IMR-90 (cell line): ENCODE data around the gene CUBN. TPM values are rescaled to one million over a fixed set of nuclear protein-coding genes. Genes with fewer than 3 reads are reported as not detected.

ENCODE experiments used
- ATAC-seq: fragments of 200-7000 bp; cut with Tn5 transposase; 2 replicates; pipeline ENCODE4 v1.9.1; 2020; ENCODE audit warnings: low read depth, mild to moderate bottlenecking, moderate library complexity
- BruUV-seq: library from RNA; stranded (reverse); fragments of 400-500 nt; replicated peaks from 2 replicates; lab custom pipeline; 2021; lab: Mats Ljungman, UMichigan
- CTCF ChIA-PET: fragments of 300-600 bp; formaldehyde crosslinking; extraction: SDS; loops from one replicate; lab custom pipeline; 2021; ENCODE audit warnings: antibody characterized with exemption; lab: Yijun Ruan, JAX
- POLR2A ChIA-PET: fragments of 300-600 bp; sonication (Branson Sonifier 250); formaldehyde crosslinking; loops from one replicate; lab custom pipeline; 2022; ENCODE audit warnings: antibody characterized with exemption; ENCODE audit not compliant: unreplicated experiment; lab: Charles Lee
- DNase-seq: peaks from one replicate; pipeline ENCODE4 v3.0.0; 2013
- H2AFZ ChIP-seq: replicated peaks from 2 replicates; pipeline ENCODE3; 2013; ENCODE audit warnings: low read length, mild to moderate bottlenecking; ENCODE audit not compliant: poor library complexity
- H2AK5ac ChIP-seq: 2 replicates; pipeline ENCODE4 v1.6.1; 2013; ENCODE audit warnings: low read depth, low read length, inconsistent platforms
- H2AK9ac ChIP-seq: replicated peaks from 2 replicates; pipeline ENCODE3; 2013; ENCODE audit warnings: mild to moderate bottlenecking, low read depth, low read length, moderate library complexity; ENCODE audit not compliant: poor library complexity
- H2BK120ac ChIP-seq: 2 replicates; pipeline ENCODE4 v1.6.1; 2013; ENCODE audit warnings: low read depth, low read length, inconsistent platforms
- H2BK15ac ChIP-seq: 3 replicates; pipeline ENCODE4 v1.6.1; 2013; ENCODE audit warnings: low read depth, low read length, inconsistent platforms
- H2BK20ac ChIP-seq: 2 replicates; pipeline ENCODE4 v1.6.1; 2013; ENCODE audit warnings: low read depth, mild to moderate bottlenecking, inconsistent platforms, low read length, moderate library complexity
- H2BK5ac ChIP-seq: 2 replicates; pipeline ENCODE4 v1.6.1; 2013; ENCODE audit warnings: mild to moderate bottlenecking, low read depth, low read length, inconsistent platforms; ENCODE audit not compliant: poor library complexity, severe bottlenecking
- H3K14ac ChIP-seq: replicated peaks from 2 replicates; pipeline ENCODE4 v1.6.1; 2013; ENCODE audit warnings: low read depth, low read length, inconsistent platforms
- H3K18ac ChIP-seq: 2 replicates; pipeline ENCODE4 v1.6.1; 2013; ENCODE audit warnings: low read depth, low read length, control low read depth
- H3K23ac ChIP-seq: 2 replicates; pipeline ENCODE4 v1.6.1; 2013; ENCODE audit warnings: low read depth, low read length, inconsistent platforms
- H3K27ac ChIP-seq: 2 replicates; pipeline ENCODE4 v1.5.1; 2013; ENCODE audit warnings: mild to moderate bottlenecking, control low read depth, low read length; ENCODE audit not compliant: insufficient read depth
- H3K27me3 ChIP-seq: 2 replicates; pipeline ENCODE4 v1.6.1; 2013; ENCODE audit warnings: low read length; ENCODE audit not compliant: control insufficient read depth, insufficient read depth
- H3K36me3 ChIP-seq: 2 replicates; pipeline ENCODE4 v1.6.1; 2013; ENCODE audit warnings: low read length, mixed read lengths; ENCODE audit not compliant: control insufficient read depth, insufficient read depth
- H3K4ac ChIP-seq: 2 replicates; pipeline ENCODE4 v1.6.1; 2013; ENCODE audit warnings: low read depth, low read length, inconsistent platforms
- H3K4me1 ChIP-seq: 2 replicates; pipeline ENCODE4 v1.6.1; 2013; ENCODE audit warnings: low read length, mixed read lengths; ENCODE audit not compliant: control insufficient read depth, insufficient read depth
- H3K4me2 ChIP-seq: 2 replicates; pipeline ENCODE4 v1.6.1; 2013; ENCODE audit warnings: low read depth, mild to moderate bottlenecking, control low read depth, low read length, moderate library complexity
- H3K4me3 ChIP-seq: 2 replicates; pipeline ENCODE4 v1.5.1; 2013; ENCODE audit warnings: low read depth, mild to moderate bottlenecking, control low read depth, low read length, moderate library complexity; ENCODE audit not compliant: insufficient read depth
- H3K56ac ChIP-seq: 2 replicates; pipeline ENCODE4 v1.6.1; 2013; ENCODE audit warnings: low read length, inconsistent platforms; ENCODE audit not compliant: insufficient read depth; ENCODE audit errors: extremely low read depth
- H3K79me1 ChIP-seq, 2 experiments: 2 replicates each; pipeline ENCODE4 v1.6.1; 2013; ENCODE audit warnings: low read length in 2 of 2, inconsistent platforms in 1 of 2, low read depth in 1 of 2
- H3K9ac ChIP-seq: 2 replicates; pipeline ENCODE4 v1.6.1; 2013; ENCODE audit warnings: low read depth, low read length, control low read depth
- H3K9me1 ChIP-seq: 2 replicates; pipeline ENCODE4 v1.6.1; 2013; ENCODE audit warnings: low read length, inconsistent platforms; ENCODE audit not compliant: insufficient read depth
- H3K9me3 ChIP-seq: 2 replicates; pipeline ENCODE4 v1.6.1; 2013; ENCODE audit warnings: low read length; ENCODE audit not compliant: control insufficient read depth, insufficient read depth
- H4K20me1 ChIP-seq: 2 replicates; pipeline ENCODE4 v1.6.1; 2013; ENCODE audit warnings: low read length, inconsistent platforms; ENCODE audit not compliant: insufficient read depth
- H4K5ac ChIP-seq: 2 replicates; pipeline ENCODE4 v1.6.1; 2013; ENCODE audit warnings: mild to moderate bottlenecking, low read depth, low read length, control low read depth
- H4K8ac ChIP-seq, 2 experiments: 2 replicates each; pipeline ENCODE4 v1.6.1; 2013; ENCODE audit warnings: low read depth in 2 of 2, low read length in 2 of 2, control low read depth in 1 of 2, inconsistent platforms in 1 of 2
- H4K91ac ChIP-seq: 2 replicates; pipeline ENCODE4 v1.6.1; 2013; ENCODE audit warnings: low read depth, low read length, inconsistent platforms; ENCODE audit not compliant: insufficient read depth
- CEBPB ChIP-seq: IDR thresholded peaks from 2 replicates; pipeline ENCODE4 v1.6.1; 2012; ENCODE audit warnings: low read depth, low read length, improper control_type of control experiment
- SMC3 ChIP-seq: fragments of 150-350 bp; IDR thresholded peaks from 2 replicates; pipeline ENCODE4 v1.6.1; 2016; ENCODE audit warnings: low read depth, mild to moderate bottlenecking, antibody characterized with exemption, low read length, moderate library complexity
- whole genome bisulfite sequencing, 2 experiments: methylation state at CpG; one replicate each; pipeline versions ENCODE4 v1.1.5 to v1.1.7; 2013; ENCODE audit warnings: missing lambda C conversion rate in 2 of 2; ENCODE audit not compliant: insufficient read length in 1 of 2; ENCODE audit errors: extremely low coverage in 2 of 2; 5-methylcytosine and 5-hydroxymethylcytosine counted together
- dilution Hi-C: fragments of 300-500 bp; cut with HindIII; formaldehyde crosslinking; loops from one replicate; pipeline ENCODE4 v1.14.3; 2018; ENCODE audit warnings: low sequenced_read_pairs; ENCODE audit not compliant: unreplicated experiment
- in situ Hi-C: fragments of 300-500 bp; cut with MboI; formaldehyde crosslinking; loops from 3 replicates; pipeline ENCODE4 v1.14.3; 2019; ENCODE audit warnings: low sequenced_read_pairs, inconsistent platforms, mixed read lengths
- intact Hi-C: fragments of 100-400 bp; cut with micrococcal nuclease; formaldehyde crosslinking; loops from 2 replicates; pipeline ENCODE4 v1.10.0; 2022
- polyA plus RNA-seq, 3 experiments: library from polyadenylated mRNA; depleted of rRNA; stranded (reverse); fragments of >200 nt; gene quantifications; 2 replicates each; pipeline ENCODE4 v1.2.3, GENCODE V29; 2012; ENCODE audit warnings: low replicate concordance in 1 of 3
- total RNA-seq: library from RNA; depleted of rRNA; stranded (reverse); fragments of >200 nt; gene quantifications from 2 replicates; pipeline ENCODE4 v1.2.3, GENCODE V29; 2012

CUBN gene
- total and polyA plus RNA-seq, 2 of the 4 experiments (the other 2 are of a cell fraction): 0.19 to 0.54 TPM

DNA sequence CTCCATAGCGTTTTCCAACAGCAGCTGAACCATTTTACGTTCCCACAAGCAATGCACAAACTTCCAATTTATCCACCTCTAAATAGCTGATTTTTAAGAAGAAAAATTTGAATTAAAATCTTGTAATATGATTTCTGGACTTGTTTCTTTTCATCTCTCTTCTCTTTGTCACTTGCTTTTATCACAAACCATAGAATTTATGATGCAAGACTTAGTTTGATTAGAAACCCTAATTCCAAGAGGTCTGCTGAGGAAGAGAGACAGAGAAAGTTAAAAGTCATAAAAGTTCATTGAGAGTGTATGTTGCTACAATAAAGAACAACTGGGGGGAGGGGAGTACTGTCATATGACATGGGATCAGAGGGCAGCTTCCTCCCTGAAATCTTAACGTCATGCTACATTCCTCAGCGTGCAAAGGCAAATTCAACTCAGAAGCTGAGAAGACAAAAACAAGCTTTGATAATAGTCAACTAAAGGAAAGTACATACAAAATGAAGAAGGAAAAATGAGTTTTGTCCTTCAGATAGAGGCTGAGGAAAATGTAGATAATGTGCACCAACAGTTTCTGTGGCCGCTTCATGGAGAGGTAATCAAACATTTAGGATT is 18.4 kb upstream of the CUBN start:
- no peak overlapping the region; the same call in 1 of the 2 replicates for H3K14ac ChIP-seq
- H3K4me1 ChIP-seq: peaks cover 9% of the 10 kb centered on the region
- no peak overlapping the region; the same call in 1 of the 2 replicates for H3K27ac ChIP-seq
- 0 out of 2 replicates have a peak overlapping the region, but pooled peaks have one; percentile 2 for H3K4ac ChIP-seq
- H3K36me3 ChIP-seq: no peaks in the 10 kb centered on the region; the same call in 1 of the 2 replicates
- TF ChIP-seq SMC3: no peak
- peak; percentile 37; the same call in 1 of the 2 replicates for TF ChIP-seq CEBPB
- no peaks in the 10 kb centered on the region; a peak in 2 of 4 replicates for H3K79me1 ChIP-seq
- no peak overlapping the region for H3K9ac ChIP-seq
- H4K5ac ChIP-seq: no peak overlapping the region
- H2AK9ac ChIP-seq: no peak overlapping the region
- no peaks in the 10 kb centered on the region for H3K9me3 ChIP-seq
- no peaks in the 10 kb centered on the region for H3K27me3 ChIP-seq
- H3K56ac ChIP-seq: no peak overlapping the region
- no TSS peak for BruUV-seq
- no peak overlapping the region for H3K4me2 ChIP-seq
- no CpG with 5 or more reads among the region's 5 CpGs for WGBS, 2 experiments
- dilution Hi-C loops (no loop called here), intact Hi-C loops (no loop called here), in situ Hi-C loops (no loop called here)
- no peak overlapping the region for H2AFZ ChIP-seq
- DNase-seq (peak; percentile 38), ATAC-seq (no peak)
- no peak overlapping the region for H4K91ac ChIP-seq
- no peak overlapping the region for H3K4me3 ChIP-seq
- 0 out of 2 replicates have a peak overlapping the region, but pooled peaks have one; percentile 14 for H2BK120ac ChIP-seq
- no peak overlapping the region for H3K23ac ChIP-seq
- H3K9me1 ChIP-seq: peaks cover 6% of the 10 kb centered on the region
- no peak overlapping the region; the same call in 2 of the 3 replicates for H2BK15ac ChIP-seq
- peak overlapping the region; percentile 88; the same call in 1 of the 2 replicates for H3K18ac ChIP-seq
- ChIA-PET CTCF (no interaction called here), POLR2A (no interaction called here)
- no peaks in the 10 kb centered on the region for H4K20me1 ChIP-seq
- no peak overlapping the region for H2AK5ac ChIP-seq
- no peak overlapping the region for H2BK20ac ChIP-seq
- H4K8ac ChIP-seq: no peak overlapping the region
- peak overlapping the region; percentile 35 for H2BK5ac ChIP-seq
